Endothelial cell of umbilical vein (primary cell): ENCODE data around the gene RFX2. TPM values are rescaled to one million over a fixed set of nuclear protein-coding genes. Genes with fewer than 3 reads are reported as not detected.

Experiments
- BruUV-seq: library from RNA; stranded (reverse); fragments of 400-500 nt; replicated peaks from 2 replicates; lab custom pipeline; 2021; lab: Mats Ljungman, UMichigan
- CTCF ChIA-PET: fragments of 300-600, 350-600 bp; sonication (Branson Sonifier 250); formaldehyde crosslinking; loops from one replicate; lab custom pipeline; 2021; ENCODE audit warnings: antibody characterized with exemption, inconsistent platforms; lab: Charles Lee
- POLR2A ChIA-PET: fragments of 300-600, 350-600 bp; sonication (Branson Sonifier 250); formaldehyde crosslinking; loops from one replicate; lab custom pipeline; 2021; ENCODE audit warnings: antibody characterized with exemption, inconsistent platforms; lab: Charles Lee
- DNase-seq: peaks from one replicate; pipeline ENCODE4 v3.0.0-alpha.2; 2011; ENCODE audit warnings: low read depth, low spot score
- FAIRE-seq: peaks from 2 replicates; lab custom pipeline; 2011; peaks lifted over from hg19 to GRCh38; lab: Jason Lieb, UNC
- H2AFZ ChIP-seq: 2 replicates; pipeline ENCODE4 v1.6.0; 2012; ENCODE audit warnings: low read depth, low read length, control low read depth, inconsistent platforms
- H3K27ac ChIP-seq: 2 replicates; pipeline ENCODE4 v1.5.1; 2011; ENCODE audit warnings: low read depth, mild to moderate bottlenecking, control low read depth, low read length, moderate library complexity; ENCODE audit not compliant: insufficient read depth
- H3K27me3 ChIP-seq, 2 experiments: 2 replicates each; pipeline versions ENCODE4 v1.6.0 to v1.6.1; 2011; ENCODE audit warnings: low read length in 2 of 2, mixed read lengths in 1 of 2; ENCODE audit not compliant: control insufficient read depth in 2 of 2, insufficient read depth in 2 of 2
- H3K36me3 ChIP-seq, 2 experiments: 2 replicates in 1 of 2; 3 replicates in 1 of 2; pipeline ENCODE4 v1.5.1; 2011; ENCODE audit warnings: low read length in 2 of 2, mild to moderate bottlenecking in 1 of 2, moderate library complexity in 1 of 2; ENCODE audit not compliant: control insufficient read depth in 2 of 2, insufficient read depth in 2 of 2; ENCODE audit errors: extremely low read depth in 1 of 2
- H3K4me1 ChIP-seq: 3 replicates; pipeline ENCODE4 v1.5.1; 2011; ENCODE audit warnings: mild to moderate bottlenecking, low read length; ENCODE audit not compliant: control insufficient read depth, insufficient read depth; ENCODE audit errors: extremely low read depth
- H3K4me2 ChIP-seq: 2 replicates; pipeline ENCODE4 v1.6.1; 2011; ENCODE audit warnings: low read length, control low read depth, mixed read lengths; ENCODE audit not compliant: insufficient read depth
- H3K4me3 ChIP-seq, 3 experiments: fragments of 200-600 bp in 1 of 3; sonication (generic), shearing (Covaris generic) in 1 of 3; replicated peaks in 1 of 3; 2 replicates each; pipeline ENCODE4 v1.5.1; 2011 to 2016; ENCODE audit warnings: control low read depth in 3 of 3, low read length in 3 of 3, mild to moderate bottlenecking in 2 of 3, inconsistent platforms in 1 of 3, low read depth in 1 of 3, moderate library complexity in 1 of 3; ENCODE audit not compliant: insufficient read depth in 1 of 3
- H3K79me2 ChIP-seq: 2 replicates; pipeline ENCODE4 v1.6.0; 2012; ENCODE audit warnings: low read length, inconsistent platforms; ENCODE audit not compliant: control insufficient read depth, insufficient read depth
- H3K9ac ChIP-seq: replicated peaks from 2 replicates; pipeline ENCODE3; 2011; ENCODE audit warnings: low read length, control low read depth; ENCODE audit not compliant: insufficient read depth; ENCODE audit errors: extremely low read depth
- H3K9me1 ChIP-seq: replicated peaks from 3 replicates; pipeline ENCODE4 v1.6.0; 2011; ENCODE audit warnings: mild to moderate bottlenecking, low read length; ENCODE audit not compliant: control insufficient read depth, insufficient read depth; ENCODE audit errors: extremely low read depth
- H3K9me3 ChIP-seq: replicated peaks from 2 replicates; pipeline ENCODE4 v1.5.1; 2012; ENCODE audit warnings: low read length, inconsistent platforms; ENCODE audit not compliant: control insufficient read depth, insufficient read depth
- H4K20me1 ChIP-seq: replicated peaks from 2 replicates; pipeline ENCODE3; 2011; ENCODE audit warnings: mild to moderate bottlenecking, low read length; ENCODE audit not compliant: control insufficient read depth, insufficient read depth; ENCODE audit errors: extremely low read depth
- CTCF ChIP-seq, 2 donors: IDR thresholded peaks; 1 replicate in 1 of 2; 2 replicates in 1 of 2; pipeline ENCODE4 v1.5.1; 2011; ENCODE audit warnings: low read length in 2 of 2, mild to moderate bottlenecking in 2 of 2, moderate library complexity in 2 of 2, control low read depth in 1 of 2, inconsistent platforms in 1 of 2, low read depth in 1 of 2; ENCODE audit not compliant: insufficient read depth in 1 of 2; ENCODE audit errors: extremely low read depth in 1 of 2
- EZH2 ChIP-seq: IDR thresholded peaks from 2 replicates; pipeline ENCODE4 v1.6.1; 2012; ENCODE audit warnings: borderline replicate concordance, low read depth, mild to moderate bottlenecking, moderate library complexity, low read length, inconsistent platforms; ENCODE audit not compliant: severe bottlenecking
- FOS ChIP-seq: IDR thresholded peaks from 2 replicates; pipeline ENCODE4 v1.6.1; 2011; ENCODE audit warnings: mild to moderate bottlenecking, low read length, moderate library complexity, borderline replicate concordance; ENCODE audit not compliant: insufficient read depth
- GATA2 ChIP-seq: IDR thresholded peaks from 2 replicates; pipeline ENCODE4 v1.7.0; 2011; ENCODE audit warnings: low read depth, mild to moderate bottlenecking, moderate library complexity, mixed read lengths, low read length; ENCODE audit not compliant: insufficient read length, insufficient read depth
- JUN ChIP-seq: IDR thresholded peaks from 2 replicates; pipeline ENCODE4 v1.6.1; 2011; ENCODE audit warnings: borderline replicate concordance, low read depth; ENCODE audit not compliant: insufficient read length, insufficient read depth
- MAX ChIP-seq: IDR thresholded peaks from 2 replicates; pipeline ENCODE4 v1.6.1; 2011; ENCODE audit not compliant: insufficient read depth, insufficient read length
- MYC ChIP-seq: IDR thresholded peaks from one replicate; pipeline ENCODE4 v1.6.1; 2011; ENCODE audit warnings: mild to moderate bottlenecking, low read depth, low read length
- POLR2A ChIP-seq: IDR thresholded peaks from 2 replicates; pipeline ENCODE4 v1.6.1; 2012; ENCODE audit warnings: low read depth, mild to moderate bottlenecking, control low read depth, low read length
- POLR2AphosphoS5 ChIP-seq: IDR thresholded peaks from 2 replicates; pipeline ENCODE4 v1.6.1; 2012; ENCODE audit warnings: low read depth, mild to moderate bottlenecking, control low read depth, low read length, moderate library complexity; ENCODE audit not compliant: insufficient read depth
- dilution Hi-C: fragments of 300-500 bp; cut with MboI; formaldehyde crosslinking; loops from one replicate; pipeline ENCODE4 v1.15.0; 2019; ENCODE audit warnings: low sequenced_read_pairs; ENCODE audit not compliant: extremely low pct_ligation_motif_present
- intact Hi-C: fragments of 100-400 bp; cut with micrococcal nuclease; formaldehyde crosslinking; loops from one replicate; pipeline ENCODE4 v1.10.0; 2022
- polyA plus RNA-seq, 4 experiments: library from polyadenylated mRNA; depleted of rRNA in 3 of 4; stranded (reverse) in 3 of 4; unstranded in 1 of 4; fragments of >200 nt; gene quantifications; 2 replicates each; pipeline versions ENCODE4 v1.2.1 to v1.2.3, GENCODE V29; 2011 to 2012; ENCODE audit warnings: missing spikeins in 1 of 4
- total RNA-seq: library from RNA; stranded (reverse); gene quantifications from 2 replicates; pipeline ENCODE4 v1.2.3, GENCODE V29; 2021

RFX2 gene
- total and polyA plus RNA-seq, 2 donors (not counting 3 experiments of a cell fraction or from before 2014, with no cell fraction given) = 16.1 to 19.0 TPM

DNA sequence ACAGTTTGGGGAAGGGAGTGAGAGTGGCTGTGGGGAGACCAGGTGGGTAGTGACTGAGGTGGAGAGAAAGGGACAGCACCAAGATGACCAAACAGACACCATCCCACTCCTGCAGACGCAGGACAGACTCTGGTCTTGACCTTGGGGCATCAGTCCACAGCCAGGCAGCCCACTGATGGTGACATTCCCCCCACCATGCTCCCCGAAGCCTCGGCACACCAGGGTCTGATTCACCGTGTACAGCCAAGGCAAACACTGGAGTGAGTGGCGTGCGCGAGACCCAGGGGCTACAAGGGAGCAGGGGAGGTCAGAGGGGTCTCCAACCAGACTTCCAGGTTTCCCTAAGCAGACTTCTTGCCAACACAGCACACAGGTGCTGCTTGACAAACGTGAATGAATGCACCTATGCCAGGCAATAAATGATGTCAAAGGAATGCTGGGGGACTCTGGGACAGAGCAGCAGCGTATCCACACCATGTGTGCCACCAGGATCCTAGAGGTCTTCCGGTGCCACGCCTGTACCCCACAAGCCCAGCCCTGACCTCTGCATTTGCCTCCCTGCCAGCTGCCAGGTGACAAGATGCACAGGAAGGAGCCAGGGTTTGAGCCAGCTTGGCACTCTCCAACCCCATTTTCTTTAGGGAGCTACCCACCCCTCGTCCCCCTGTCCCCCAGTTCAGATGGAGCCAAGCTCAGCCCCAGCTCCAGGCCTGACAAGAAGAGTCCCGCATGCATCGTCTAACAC lies 150.9 kb downstream of the RFX2 start:
- no peak for DNase-seq
- BruUV-seq = no TSS peak
- Histone ChIP-seq H3K79me2 (peaks cover 95% of the 10 kb centered on the region), H3K4me1 (peaks cover 22% of the 10 kb centered on the region), H3K27me3 (no peaks in the 10 kb centered on the region), H3K9me3 (no peaks in the 10 kb centered on the region), H2AFZ (no peak overlapping the region), H3K4me3 (no peak overlapping the region), H3K4me2 (no peak overlapping the region), H4K20me1 (no peaks in the 10 kb centered on the region), H3K9me1 (no peaks in the 10 kb centered on the region), H3K27ac (no peak overlapping the region), H3K9ac (no peak overlapping the region), H3K36me3 (peaks cover 0 to 3% of the 10 kb centered on the region in 2 experiments)
- ChIA-PET CTCF (interaction anchor here (1.2 to 1.7 kb wide), 3 partner anchors 9 to 156 kb away, joined by 3 to 9 read pairs (median 3); no protein-coding TSS in a partner anchor), POLR2A (no interaction called here)
- no peak for TF ChIP-seq POLR2AphosphoS5
- no peak for TF ChIP-seq GATA2
- no peak for TF ChIP-seq MYC
- TF ChIP-seq CTCF (IDR thresholded peaks at IDR 0.05; ENCODE audit: extremely low read depth in 1 of 2, insufficient read depth in 1 of 2, low read depth in 1 of 2, low read length in 2 of 2) = no peak
- no peak for TF ChIP-seq EZH2
- TF ChIP-seq JUN = no peak
- no peak for TF ChIP-seq FOS
- no peak for TF ChIP-seq MAX
- TF ChIP-seq POLR2A = no peak
- FAIRE-seq = no peak
- intact Hi-C loops = loop anchor here (5.0 kb wide), 1 partner anchor 57 kb away; the partner anchor contains the start of genes NDUFA11 and VMAC
- dilution Hi-C loops = no loop called here
